Tibial nerve (tissue), 4 donors: ENCODE measurements around the gene LRIG2.

Experiments used
- CTCF ChIP-seq, 5 experiments: fragments of 200-600 bp in 3 of 5; fragments of 450-650 bp in 2 of 5; sonication (generic) in 3 of 5; IDR thresholded peaks; one replicate each; pipeline ENCODE4 v1.5.1; 2016 to 2019; ENCODE audit warnings: antibody characterized with exemption in 5 of 5, mild to moderate bottlenecking in 3 of 5, moderate library complexity in 2 of 5
- EP300 ChIP-seq, 2 donors: sonication (generic); formaldehyde crosslinking; IDR thresholded peaks; one replicate each; pipeline ENCODE4 v1.6.1; 2017; ENCODE audit warnings: antibody characterized with exemption in 2 of 2, mild to moderate bottlenecking in 1 of 2
- POLR2A ChIP-seq, 2 donors: fragments of 450-650 bp; IDR thresholded peaks; one replicate each; pipeline ENCODE4 v1.6.1; 2017; ENCODE audit warnings: antibody characterized with exemption in 2 of 2, mild to moderate bottlenecking in 2 of 2, moderate library complexity in 2 of 2

DNA sequence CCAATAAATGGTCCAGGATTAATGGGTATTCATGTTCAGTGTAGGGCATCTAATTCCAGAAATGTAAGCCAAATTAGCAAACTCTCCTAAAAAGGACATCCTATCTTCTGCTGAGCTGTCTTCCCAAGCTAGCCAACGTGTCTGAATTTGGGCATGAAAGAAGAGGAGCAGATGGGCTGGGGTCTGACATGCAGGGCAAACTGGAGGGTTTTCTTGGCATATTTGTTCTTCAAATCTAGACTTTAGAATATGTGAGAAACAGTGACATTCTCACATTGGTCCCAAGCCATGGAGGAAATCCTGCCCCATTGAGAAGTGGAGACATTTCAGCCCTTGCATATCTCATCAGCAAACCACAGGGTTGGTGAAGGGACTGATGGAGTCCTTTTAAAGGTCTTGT is 67.2 kb downstream of the LRIG2 start:
- TF ChIP-seq EP300 (IDR thresholded peaks at IDR 0.05) (no peak), CTCF (IDR thresholded peaks at IDR 0.05) (no peak), POLR2A (IDR thresholded peaks at IDR 0.05) (no peak)
